ENCODE data around the gene ZDHHC14. TPM values are rescaled to one million over a fixed set of nuclear protein-coding genes. Genes with fewer than 3 reads are reported as not detected.

ZDHHC14 gene
- total and polyA plus RNA-seq, 4 donors, result 4.3 to 18.3 (median 8.9) TPM

GRCh38 chr6:157679605-157680580, 298.9 kb downstream of the ZDHHC14 start:
- peaks cover 0 to 15% (median 0%) of the 10 kb centered on the region in 3 donors for H3K27me3 ChIP-seq (ENCODE audit: control insufficient read depth in 3 of 3, insufficient read depth in 3 of 3, low read length in 2 of 3)
- H3K27ac ChIP-seq (ENCODE audit: low read depth in 1 of 2, low read length in 1 of 2), result no peak overlapping the region
- no peak overlapping the region for H3K9ac ChIP-seq (ENCODE audit: insufficient read depth in 1 of 2, low read length in 2 of 2)
- ATAC-seq (ENCODE audit: insufficient read depth, low FRiP score) (no peak), DNase-seq (no peak)
- no peaks in the 10 kb centered on the region for H3K9me3 ChIP-seq (ENCODE audit: control insufficient read depth in 4 of 4, insufficient read depth in 3 of 4, low read length in 3 of 4)
- H3K36me3 ChIP-seq (ENCODE audit: control insufficient read depth in 4 of 4, insufficient read depth in 4 of 4, low read length in 4 of 4), result peaks cover 0 to 3% (median 2%) of the 10 kb centered on the region in 4 donors
- TF ChIP-seq CTCF (IDR thresholded peaks at IDR 0.05; ENCODE audit: control extremely low read depth, extremely low read depth), result no peak
- WGBS, 2 donors, result 84 to 85% methylated on average over 8 of the region's 8 CpGs
- peaks cover 0 to 27% (median 0%) of the 10 kb centered on the region in 5 donors for H3K4me1 ChIP-seq (ENCODE audit: control insufficient read depth in 5 of 5, insufficient read depth in 5 of 5, low read length in 5 of 5)
- H3K4me3 ChIP-seq, result no peak overlapping the region

- peaks cover 0 to 15% (median 0%) of the 10 kb centered on the region in 3 donors for H3K27me3 ChIP-seq (ENCODE audit: control insufficient read depth in 3 of 3, insufficient read depth in 3 of 3, low read length in 2 of 3)
- DNase-seq (peak; percentile 45 to 51 (median 50)), ATAC-seq (ENCODE audit: insufficient read depth, low FRiP score) (no peak)
- TF ChIP-seq CTCF (IDR thresholded peaks at IDR 0.05; ENCODE audit: control extremely low read depth, extremely low read depth), result no peak
- H3K9ac ChIP-seq (ENCODE audit: insufficient read depth in 1 of 2, low read length in 2 of 2), result no peak overlapping the region
- H3K4me3 ChIP-seq, result no peak overlapping the region
- peaks cover 0 to 3% (median 0%) of the 10 kb centered on the region in 4 donors for H3K36me3 ChIP-seq (ENCODE audit: control insufficient read depth in 4 of 4, insufficient read depth in 4 of 4, low read length in 4 of 4)
- 63 to 74% methylated on average over 18 of the region's 18 CpGs for WGBS, 2 donors
- H3K27ac ChIP-seq (ENCODE audit: low read depth in 1 of 2, low read length in 1 of 2), result no peak overlapping the region
- H3K4me1 ChIP-seq (ENCODE audit: control insufficient read depth in 5 of 5, insufficient read depth in 5 of 5, low read length in 5 of 5), result peaks cover 0 to 21% (median 0%) of the 10 kb centered on the region in 5 donors
- H3K9me3 ChIP-seq (ENCODE audit: control insufficient read depth in 4 of 4, insufficient read depth in 3 of 4, low read length in 3 of 4), result no peaks in the 10 kb centered on the region
Observed at GRCh38 chr6:157681041-157681650, 300.2 kb downstream of the ZDHHC14 start.

- ATAC-seq (ENCODE audit: insufficient read depth, low FRiP score), result no peak
- WGBS, 2 donors, result 73 to 75% methylated on average over 7 of the region's 7 CpGs
Observed at GRCh38 chr6:157682856-157683481, 302.0 kb downstream of the ZDHHC14 start.

More at GRCh38 chr6:157682856-157683481, 302.0 kb downstream of the ZDHHC14 start:
- no peaks in the 10 kb centered on the region for H3K9me3 ChIP-seq (ENCODE audit: control insufficient read depth in 4 of 4, insufficient read depth in 3 of 4, low read length in 3 of 4)
- DNase-seq, result peak in 2 of 3 donors; percentile 62 to 81
- TF ChIP-seq CTCF (IDR thresholded peaks at IDR 0.05; ENCODE audit: control extremely low read depth, extremely low read depth), result no peak
- H3K27me3 ChIP-seq (ENCODE audit: control insufficient read depth in 3 of 3, insufficient read depth in 3 of 3, low read length in 2 of 3), result peaks cover 0 to 9% (median 0%) of the 10 kb centered on the region in 3 donors
- no peak overlapping the region for H3K27ac ChIP-seq (ENCODE audit: low read depth in 1 of 2, low read length in 1 of 2)
- no peak overlapping the region for H3K4me3 ChIP-seq
- no peak overlapping the region for H3K9ac ChIP-seq (ENCODE audit: insufficient read depth in 1 of 2, low read length in 2 of 2)
- H3K4me1 ChIP-seq (ENCODE audit: control insufficient read depth in 5 of 5, insufficient read depth in 5 of 5, low read length in 5 of 5), result peaks cover 0 to 21% (median 0%) of the 10 kb centered on the region in 5 donors
- H3K36me3 ChIP-seq (ENCODE audit: control insufficient read depth in 4 of 4, insufficient read depth in 4 of 4, low read length in 4 of 4), result peaks cover 0 to 3% (median 0%) of the 10 kb centered on the region in 4 donors

All from lung (tissue), 12 donors.